Body of pancreas (tissue), 4 donors: ENCODE measurements around the gene PTPRD.

ENCODE experiments used
- POLR2A ChIP-seq, 3 donors: fragments of 450-650 bp; IDR thresholded peaks; one replicate each; pipeline ENCODE4 v1.6.1; 2016; ENCODE audit warnings: antibody characterized with exemption in 3 of 3, mild to moderate bottlenecking in 2 of 3
- TF ChIP-seq, protein P1 (sequence below), 7 experiments: fragments of 450-650 bp in 4 of 7; fragments of 200-600 bp in 3 of 7; sonication (generic) in 3 of 7; IDR thresholded peaks; one replicate each; pipeline ENCODE4 v1.5.1; 2016 to 2019; ENCODE audit warnings: antibody characterized with exemption in 7 of 7

DNA sequence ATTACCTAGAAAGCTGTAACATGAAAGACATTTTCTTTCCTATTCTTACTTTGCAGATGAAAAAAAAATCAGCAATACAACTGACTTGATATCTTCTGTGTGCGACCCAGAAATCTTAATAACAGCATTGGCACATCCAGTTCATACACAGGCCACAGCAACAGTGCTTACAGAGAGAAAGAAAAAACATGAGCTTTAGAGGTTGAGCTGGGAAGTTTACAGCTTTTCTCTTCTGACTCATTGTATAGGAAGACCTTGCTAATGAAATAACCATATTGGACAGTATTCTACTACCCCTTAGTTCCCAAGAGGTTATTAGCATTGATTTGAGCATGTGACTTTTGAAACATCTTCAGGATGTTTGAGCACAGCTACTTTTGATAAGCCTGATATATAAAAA is 1779.8 kb downstream of the PTPRD start:
- TF ChIP-seq, protein P1, sequence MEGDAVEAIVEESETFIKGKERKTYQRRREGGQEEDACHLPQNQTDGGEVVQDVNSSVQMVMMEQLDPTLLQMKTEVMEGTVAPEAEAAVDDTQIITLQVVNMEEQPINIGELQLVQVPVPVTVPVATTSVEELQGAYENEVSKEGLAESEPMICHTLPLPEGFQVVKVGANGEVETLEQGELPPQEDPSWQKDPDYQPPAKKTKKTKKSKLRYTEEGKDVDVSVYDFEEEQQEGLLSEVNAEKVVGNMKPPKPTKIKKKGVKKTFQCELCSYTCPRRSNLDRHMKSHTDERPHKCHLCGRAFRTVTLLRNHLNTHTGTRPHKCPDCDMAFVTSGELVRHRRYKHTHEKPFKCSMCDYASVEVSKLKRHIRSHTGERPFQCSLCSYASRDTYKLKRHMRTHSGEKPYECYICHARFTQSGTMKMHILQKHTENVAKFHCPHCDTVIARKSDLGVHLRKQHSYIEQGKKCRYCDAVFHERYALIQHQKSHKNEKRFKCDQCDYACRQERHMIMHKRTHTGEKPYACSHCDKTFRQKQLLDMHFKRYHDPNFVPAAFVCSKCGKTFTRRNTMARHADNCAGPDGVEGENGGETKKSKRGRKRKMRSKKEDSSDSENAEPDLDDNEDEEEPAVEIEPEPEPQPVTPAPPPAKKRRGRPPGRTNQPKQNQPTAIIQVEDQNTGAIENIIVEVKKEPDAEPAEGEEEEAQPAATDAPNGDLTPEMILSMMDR (IDR thresholded peaks at IDR 0.05): no peak
- TF ChIP-seq POLR2A (IDR thresholded peaks at IDR 0.05): no peak
